AG09309 (cell line): ENCODE results near the gene NEDD9.

Experiments
- DNase-seq: peaks from one replicate; pipeline ENCODE4 v3.0.0-alpha.2; 2010; ENCODE audit warnings: low read depth
- H3K4me3 ChIP-seq: 2 replicates; pipeline ENCODE4 v1.5.1; 2011; ENCODE audit warnings: mild to moderate bottlenecking, low read depth, low read length, moderate library complexity; ENCODE audit not compliant: control insufficient read depth
- TF ChIP-seq, protein P1 (sequence below): IDR thresholded peaks from 2 replicates; pipeline ENCODE4 v1.5.1; 2011; ENCODE audit warnings: mild to moderate bottlenecking, low read depth, low read length, inconsistent platforms; ENCODE audit not compliant: insufficient read depth, control insufficient read depth; ENCODE audit errors: missing control alignments

The NEDD9 gene

DNA sequence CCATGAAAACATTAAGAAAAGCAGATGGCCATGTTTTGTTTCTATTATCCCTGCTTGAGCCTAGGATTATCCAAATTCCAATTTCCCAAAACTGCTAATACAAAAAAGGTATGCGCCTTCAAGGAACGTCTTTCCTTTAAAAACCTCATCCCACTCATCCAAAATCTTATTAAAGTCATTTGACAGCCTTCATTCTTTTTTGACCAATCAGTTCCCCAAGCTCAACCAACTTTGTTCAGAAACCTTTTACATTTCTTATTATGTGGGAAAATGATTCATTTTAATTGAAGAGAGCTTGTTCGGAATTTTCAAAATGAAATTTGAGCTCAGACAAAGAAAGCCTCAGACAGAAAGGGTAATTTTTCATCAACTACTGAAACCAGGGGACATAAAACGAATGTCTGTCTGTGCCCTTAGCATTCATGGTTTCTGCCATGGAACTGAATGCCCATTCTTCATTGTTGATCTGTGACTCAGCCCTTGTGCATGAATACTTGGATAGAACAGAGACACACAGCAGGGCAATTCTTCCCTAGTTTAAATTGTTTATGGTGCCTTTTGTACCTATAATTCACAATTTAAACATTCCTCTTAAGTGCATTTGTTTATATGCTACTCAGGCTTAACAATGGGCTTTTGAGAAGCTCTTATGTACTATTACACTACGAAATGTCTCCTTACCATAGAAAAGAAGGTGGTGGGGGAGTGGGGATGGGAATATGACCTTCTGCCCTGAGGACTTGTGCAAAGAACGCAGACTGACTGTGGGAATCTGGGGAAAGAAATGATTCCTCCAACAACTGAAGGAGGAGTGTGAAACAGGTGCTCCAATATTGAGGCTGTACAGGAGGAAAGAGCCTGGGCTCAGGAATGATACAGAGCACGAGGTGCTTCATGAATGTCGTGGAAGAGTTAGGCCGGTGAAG lies 71.2 kb downstream of the NEDD9 start:
- no peak for DNase-seq
- TF ChIP-seq, protein P1, sequence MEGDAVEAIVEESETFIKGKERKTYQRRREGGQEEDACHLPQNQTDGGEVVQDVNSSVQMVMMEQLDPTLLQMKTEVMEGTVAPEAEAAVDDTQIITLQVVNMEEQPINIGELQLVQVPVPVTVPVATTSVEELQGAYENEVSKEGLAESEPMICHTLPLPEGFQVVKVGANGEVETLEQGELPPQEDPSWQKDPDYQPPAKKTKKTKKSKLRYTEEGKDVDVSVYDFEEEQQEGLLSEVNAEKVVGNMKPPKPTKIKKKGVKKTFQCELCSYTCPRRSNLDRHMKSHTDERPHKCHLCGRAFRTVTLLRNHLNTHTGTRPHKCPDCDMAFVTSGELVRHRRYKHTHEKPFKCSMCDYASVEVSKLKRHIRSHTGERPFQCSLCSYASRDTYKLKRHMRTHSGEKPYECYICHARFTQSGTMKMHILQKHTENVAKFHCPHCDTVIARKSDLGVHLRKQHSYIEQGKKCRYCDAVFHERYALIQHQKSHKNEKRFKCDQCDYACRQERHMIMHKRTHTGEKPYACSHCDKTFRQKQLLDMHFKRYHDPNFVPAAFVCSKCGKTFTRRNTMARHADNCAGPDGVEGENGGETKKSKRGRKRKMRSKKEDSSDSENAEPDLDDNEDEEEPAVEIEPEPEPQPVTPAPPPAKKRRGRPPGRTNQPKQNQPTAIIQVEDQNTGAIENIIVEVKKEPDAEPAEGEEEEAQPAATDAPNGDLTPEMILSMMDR: no peak
- H3K4me3 ChIP-seq: no peak overlapping the region

DNA sequence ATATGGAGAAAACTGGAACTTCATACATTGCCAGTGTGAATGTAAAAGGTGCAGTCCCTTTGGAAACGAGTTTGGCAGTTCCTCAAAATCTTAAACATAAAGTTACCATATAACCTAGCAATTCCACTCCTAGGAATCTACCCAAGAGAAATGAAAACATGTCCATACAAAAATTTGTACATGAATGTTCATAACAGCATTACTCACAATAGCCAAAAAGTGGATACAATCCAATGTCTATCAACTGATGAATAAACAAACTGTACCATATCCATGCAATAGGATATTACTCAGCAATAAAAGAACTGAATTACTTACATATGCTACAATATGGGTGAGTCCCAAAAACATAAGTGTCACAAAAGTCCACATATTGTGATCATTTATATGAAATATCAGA lies 72.3 kb downstream of the NEDD9 start:
- TF ChIP-seq, protein P1: no peak
- DNase-seq: no peak
- no peak overlapping the region for H3K4me3 ChIP-seq

DNA sequence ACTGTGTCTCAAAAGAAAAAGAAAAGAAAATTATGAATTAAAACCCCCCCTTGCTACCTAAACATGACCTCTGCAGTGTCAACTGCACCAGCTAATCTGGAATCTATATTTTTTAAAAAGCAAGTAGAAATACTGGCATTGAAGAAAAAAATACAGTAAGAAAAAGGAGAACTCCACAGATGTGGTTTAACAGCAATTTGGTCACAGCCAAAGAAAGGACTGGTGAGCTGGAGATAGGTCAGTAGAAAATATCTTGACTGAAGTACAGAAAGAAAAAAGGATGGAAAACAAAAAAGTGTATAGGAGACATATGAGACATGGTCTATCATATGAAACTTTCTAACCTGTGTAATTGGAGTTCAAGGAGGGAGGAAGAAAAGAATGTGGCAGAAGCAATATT lies 76.9 kb downstream of the NEDD9 start:
- TF ChIP-seq, protein P1: no peak
- DNase-seq: no peak
- H3K4me3 ChIP-seq: no peak overlapping the region

DNA sequence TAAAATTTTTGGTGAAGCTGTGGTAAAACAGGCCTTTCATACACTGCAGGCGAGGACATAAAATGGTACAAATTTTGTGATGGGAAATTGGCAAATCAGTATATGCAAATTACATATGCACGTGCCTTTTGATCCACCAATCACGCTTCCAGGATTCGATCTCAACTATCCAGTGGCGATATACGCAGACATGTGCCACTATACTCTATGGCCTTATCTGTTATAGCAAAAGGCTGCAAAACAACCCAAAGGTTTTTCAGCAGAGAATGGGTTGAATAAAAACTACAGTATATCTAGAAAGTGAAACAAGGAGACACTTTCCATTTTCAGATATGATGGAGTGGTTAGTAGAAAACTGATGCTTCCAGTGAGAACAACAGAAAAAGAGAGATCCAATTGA lies 79.0 kb downstream of the NEDD9 start:
- TF ChIP-seq, protein P1: no peak
- no peak overlapping the region for H3K4me3 ChIP-seq
- no peak for DNase-seq

DNA sequence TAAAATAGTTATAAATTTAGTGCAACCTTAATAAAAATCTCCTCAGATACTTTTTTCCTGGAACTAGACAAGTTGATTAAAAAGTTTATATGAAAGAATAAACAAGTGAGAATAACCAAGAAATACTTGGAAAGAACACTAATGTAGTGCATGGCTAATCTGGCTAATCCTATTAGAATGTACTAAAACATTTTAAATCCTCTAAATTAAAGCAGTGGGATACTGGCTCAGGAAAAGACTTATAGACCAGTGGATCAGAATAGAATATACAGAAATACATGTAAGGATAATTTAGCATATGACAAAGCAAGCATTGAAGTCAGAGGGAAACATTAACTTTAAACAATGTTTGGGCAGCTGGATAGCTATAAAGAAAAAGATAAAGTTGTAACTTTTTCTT lies 79.9 kb downstream of the NEDD9 start:
- H3K4me3 ChIP-seq: no peak overlapping the region
- DNase-seq: no peak
- TF ChIP-seq, protein P1: no peak

DNA sequence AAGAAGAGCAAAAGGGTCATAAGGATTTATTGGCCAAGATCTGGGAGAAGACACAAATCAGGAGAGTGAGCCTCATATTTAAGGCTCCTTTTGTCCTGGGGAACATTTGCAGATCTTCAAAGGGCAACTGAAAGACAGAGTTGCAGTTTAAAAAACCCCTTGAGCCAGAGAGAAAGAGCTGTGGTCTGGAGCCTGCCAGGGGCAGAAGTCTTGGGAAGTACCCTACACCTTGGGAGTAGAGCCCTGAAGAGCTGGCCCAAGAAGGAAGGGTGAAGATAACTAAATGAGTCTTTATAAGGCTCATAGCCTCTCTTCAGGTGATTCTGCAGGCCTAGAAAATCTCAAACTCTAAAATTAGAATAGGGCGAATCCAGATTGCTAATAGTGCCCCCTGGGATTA lies 81.0 kb downstream of the NEDD9 start:
- DNase-seq: no peak
- TF ChIP-seq, protein P1: no peak
- no peak overlapping the region for H3K4me3 ChIP-seq

DNA sequence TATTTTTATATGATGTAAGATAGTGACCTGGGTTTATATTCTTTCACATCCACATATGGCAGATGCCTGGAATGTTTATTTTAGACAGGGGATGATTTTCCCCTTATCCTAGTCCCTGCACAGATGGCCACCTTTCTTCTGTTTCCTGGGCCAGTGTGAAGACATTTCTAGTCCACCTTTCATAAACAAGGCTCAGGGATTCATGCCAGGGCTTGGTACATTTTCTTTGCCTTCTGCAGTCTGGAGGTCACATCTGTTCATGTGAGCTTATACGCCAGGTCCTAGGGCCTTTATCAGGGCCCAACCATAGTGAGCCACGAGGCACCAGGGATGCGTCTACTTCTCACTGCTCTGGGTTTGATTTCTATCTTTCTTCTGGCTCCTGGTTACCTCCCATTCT lies 82.9 kb downstream of the NEDD9 start:
- TF ChIP-seq, protein P1: no peak
- no peak overlapping the region for H3K4me3 ChIP-seq
- no peak for DNase-seq
